Breast epithelium (tissue), 3 donors: ENCODE data around the gene ACLY.
A peak's percentile ranks its signal among the peaks of the same experiment; 100 is the strongest.

Source experiments
- CTCF ChIP-seq, 3 donors: fragments of 450-650 bp; IDR thresholded peaks; one replicate each; pipeline ENCODE4 v1.5.1; 2016 to 2017; ENCODE audit warnings: antibody characterized with exemption in 3 of 3, mild to moderate bottlenecking in 3 of 3, moderate library complexity in 3 of 3
- POLR2A ChIP-seq: fragments of 450-650 bp; IDR thresholded peaks from one replicate; pipeline ENCODE4 v1.6.1; 2016; ENCODE audit warnings: antibody characterized with exemption, mild to moderate bottlenecking, moderate library complexity
- POLR2AphosphoS5 ChIP-seq, 3 donors: sonication (generic); formaldehyde crosslinking; IDR thresholded peaks; one replicate each; pipeline ENCODE4 v1.6.1; 2017; ENCODE audit warnings: antibody characterized with exemption in 3 of 3

DNA sequence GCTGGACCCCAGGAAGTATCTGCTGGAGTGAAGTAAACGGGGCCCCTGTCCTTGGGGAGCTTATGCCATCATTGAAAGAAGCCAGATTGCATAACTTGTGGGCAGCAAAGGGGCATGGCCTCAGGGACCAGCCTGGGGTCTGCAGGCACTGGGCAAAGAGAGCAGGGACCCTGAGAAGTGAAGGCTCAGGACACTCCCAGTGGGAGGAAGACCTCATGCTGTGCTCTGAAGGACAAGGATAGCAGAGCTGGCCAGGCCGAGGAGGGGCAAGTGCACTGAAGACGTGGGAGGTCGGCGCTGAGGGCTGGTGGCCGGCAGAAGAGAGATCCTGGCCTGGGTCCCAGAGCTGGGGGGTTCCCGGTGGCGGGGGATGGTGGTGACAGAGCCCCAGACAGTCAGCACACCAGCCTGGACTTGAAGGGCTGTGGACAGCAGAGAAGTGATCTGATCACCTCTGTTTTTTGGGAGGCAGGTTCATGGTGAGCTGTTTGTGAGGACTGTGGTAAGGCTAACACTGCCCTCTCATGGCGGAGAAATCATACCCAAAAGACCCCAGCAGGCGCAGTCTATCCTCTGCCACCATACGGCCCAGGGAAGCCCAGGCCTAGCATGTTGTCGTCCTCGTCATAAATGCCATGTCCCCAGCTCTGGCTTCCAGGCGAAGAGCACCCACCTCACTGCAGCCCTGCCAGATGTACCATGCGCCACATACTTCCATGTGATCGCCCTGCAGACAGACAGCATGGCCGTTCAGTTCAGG lies 40.8 kb upstream of the ACLY start:
- TF ChIP-seq POLR2A (no peak), CTCF (IDR thresholded peaks at IDR 0.05) (peak in 1 of 3 donors; percentile 17), POLR2AphosphoS5 (IDR thresholded peaks at IDR 0.05) (no peak)
